Hematopoietic multipotent progenitor cell (in vitro differentiated cells): ENCODE data around the gene ABI3. TPM values are rescaled to one million over a fixed set of nuclear protein-coding genes. Genes with fewer than 3 reads are reported as not detected.
"Not testable (repeated sequence)": the region's sequence is repeated elsewhere in the genome, so short reads cannot be mapped to it uniquely, and the experiment has no call there.

Experiments
- DNase-seq, 3 donors: peaks; one replicate each; pipeline ENCODE4 v3.0.0-alpha.2; 2011 to 2015; ENCODE audit warnings: low read depth in 2 of 3, low spot score in 2 of 3
- total RNA-seq: library from RNA; depleted of rRNA; stranded (reverse); fragments of >200 nt; gene quantifications from one replicate; pipeline ENCODE4 v1.2.3, GENCODE V29; 2012

ABI3 gene
- total RNA-seq: 0.54 TPM

DNA sequence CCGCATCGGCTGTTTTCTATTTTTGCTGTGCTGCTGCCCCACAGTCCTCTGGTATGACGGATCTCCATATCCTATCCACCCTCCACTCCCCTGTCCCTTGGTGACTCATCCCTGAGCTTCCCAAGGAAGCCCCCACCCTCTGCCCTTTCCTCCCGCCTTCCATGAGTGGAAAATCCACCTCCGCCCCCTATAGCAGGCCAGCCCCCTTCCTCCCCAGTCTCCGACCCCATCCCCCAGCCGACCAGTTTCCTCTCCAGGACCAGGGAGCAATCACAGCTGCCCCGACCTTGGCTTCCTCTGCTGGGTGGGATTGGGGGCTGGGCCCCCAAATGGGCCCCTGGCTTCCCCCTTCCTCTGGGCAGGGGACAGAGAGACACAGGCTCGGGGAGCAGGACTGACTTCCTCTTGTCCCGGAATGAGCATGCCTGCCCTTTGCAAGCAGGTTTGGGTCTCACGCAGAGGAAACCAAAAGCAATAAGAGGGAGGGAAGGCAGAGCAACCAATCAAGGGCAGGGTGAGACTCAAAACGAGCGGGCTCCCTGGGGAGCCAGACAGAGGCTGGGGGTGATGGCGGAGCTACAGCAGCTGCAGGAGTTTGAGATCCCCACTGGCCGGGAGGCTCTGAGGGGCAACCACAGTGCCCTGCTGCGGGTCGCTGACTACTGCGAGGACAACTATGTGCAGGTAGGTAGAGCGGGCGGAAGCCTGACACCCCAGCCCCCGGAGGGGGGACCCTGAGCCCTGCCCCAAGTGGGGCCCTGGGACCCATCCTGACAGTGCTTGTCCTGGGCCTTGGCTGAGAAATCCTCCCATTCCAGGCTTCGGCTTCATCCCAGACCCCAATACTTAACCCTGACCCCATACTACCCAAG lies at the start of gene ABI3, which contains the start of gene GNGT2:
Gene ABI3 (plus strand): TSS at position 550 of the 872 bp plus-strand sequence. CDS start 18 bp downstream, at position 568.
Gene GNGT2 (minus strand): TSS at position 417 of the 872 bp plus-strand sequence. CDS start 3,152 bp downstream, outside the sequence.
- DNase-seq: peak in 1 of 3 donors; percentile 43

DNA sequence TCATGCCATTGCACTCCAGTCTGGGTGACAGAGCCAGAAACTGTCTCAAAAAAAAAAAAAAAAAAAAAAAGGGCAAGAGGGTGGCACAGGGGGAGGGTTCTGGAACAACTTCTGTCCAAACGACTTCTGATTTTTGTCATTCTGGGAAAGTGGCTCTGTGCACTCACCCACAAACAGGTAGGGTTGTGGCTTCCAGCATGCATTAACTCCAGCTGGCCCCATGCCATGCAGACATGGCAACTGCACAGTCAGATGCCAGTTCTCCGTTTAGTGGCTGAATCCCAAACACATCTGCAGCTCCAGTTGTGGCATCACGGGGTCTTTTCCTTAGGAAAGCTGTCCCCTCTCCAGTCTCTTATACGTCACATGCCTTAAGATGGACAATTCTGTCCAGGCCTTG lies 47.6 kb upstream of the ABI3 start:
- DNase-seq: no peak

GRCh38 chr17:49165143-49165542 lies 45.4 kb upstream of the ABI3 start:
- no peak for DNase-seq

GRCh38 chr17:49168706-49169105 lies 41.8 kb upstream of the ABI3 start:
- DNase-seq: no peak

GRCh38 chr17:49170216-49170615 lies 40.3 kb upstream of the ABI3 start:
- DNase-seq: no peak

GRCh38 chr17:49170711-49171110 lies 39.8 kb upstream of the ABI3 start:
- DNase-seq: not testable (repeated sequence)

GRCh38 chr17:49175978-49176377 lies 34.5 kb upstream of the ABI3 start:
- DNase-seq: not testable (repeated sequence)

DNA sequence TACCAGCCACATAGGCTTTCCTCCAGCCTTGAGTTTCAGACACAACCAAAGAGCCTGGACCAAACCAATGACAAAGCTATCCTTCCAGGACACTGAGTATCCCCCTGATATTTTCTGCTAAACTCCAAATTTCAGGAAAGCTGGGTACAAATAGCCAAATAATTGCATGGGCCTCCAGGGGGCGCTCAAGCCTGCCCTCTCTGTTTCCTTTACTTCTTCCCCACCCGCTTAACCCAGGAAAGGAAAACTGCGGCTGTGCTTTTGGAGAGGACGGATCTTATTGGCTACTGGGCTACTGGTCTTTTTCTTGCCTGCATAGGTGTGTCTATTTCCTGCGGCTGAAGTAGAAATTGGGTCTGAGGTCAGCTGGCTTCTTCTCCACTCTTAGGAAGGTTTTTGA lies 30.2 kb upstream of the ABI3 start:
- peak; percentile 47 to 60 (median 50) for DNase-seq

- DNase-seq: peak in 2 of 3 donors; percentile 12 to 23
Observed at GRCh38 chr17:49180998-49181635, 29.4 kb upstream of the ABI3 start.

DNA sequence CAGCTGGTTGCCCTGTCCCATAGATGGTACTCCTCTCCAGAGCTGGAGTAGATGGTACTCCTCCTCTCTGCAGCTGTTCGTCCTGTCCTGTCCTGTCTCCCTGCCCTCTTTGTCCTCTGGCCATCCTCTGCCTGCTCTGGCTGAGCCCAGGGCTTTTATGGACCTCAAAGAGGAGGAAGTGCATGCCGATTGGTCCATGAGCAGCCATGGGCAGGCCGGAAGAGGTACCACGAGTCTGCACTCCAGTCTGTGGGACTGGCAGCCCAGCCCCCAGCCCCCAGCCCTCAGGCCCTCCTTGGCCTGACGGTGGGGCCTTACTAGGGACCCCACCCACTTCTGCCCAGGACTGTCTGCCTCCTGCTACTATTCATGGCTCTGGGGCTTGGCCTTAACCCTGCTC lies 27.2 kb upstream of the ABI3 start:
- DNase-seq: no peak

GRCh38 chr17:49183801-49184200 lies 26.7 kb upstream of the ABI3 start:
- DNase-seq: no peak

DNA sequence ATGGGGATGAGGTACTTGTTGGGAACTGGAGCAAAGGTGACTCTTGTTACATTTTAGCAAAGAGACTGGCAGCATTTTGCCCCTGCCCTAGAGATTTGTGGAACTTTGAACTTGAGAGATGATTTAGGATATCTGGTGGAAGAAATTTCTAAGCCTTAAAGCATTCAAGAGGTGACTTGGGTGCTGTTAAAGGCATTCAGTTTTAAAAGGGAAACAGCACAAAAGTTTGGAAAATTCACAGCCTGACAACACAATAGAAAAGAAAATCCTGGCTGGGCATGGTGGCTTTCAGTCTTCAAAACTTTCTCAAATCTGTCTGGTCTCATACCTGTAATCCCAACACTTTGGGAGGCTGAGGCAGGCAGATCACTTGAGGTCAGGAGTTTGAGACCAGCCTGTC lies 26.0 kb upstream of the ABI3 start:
- not testable (repeated sequence) for DNase-seq

DNA sequence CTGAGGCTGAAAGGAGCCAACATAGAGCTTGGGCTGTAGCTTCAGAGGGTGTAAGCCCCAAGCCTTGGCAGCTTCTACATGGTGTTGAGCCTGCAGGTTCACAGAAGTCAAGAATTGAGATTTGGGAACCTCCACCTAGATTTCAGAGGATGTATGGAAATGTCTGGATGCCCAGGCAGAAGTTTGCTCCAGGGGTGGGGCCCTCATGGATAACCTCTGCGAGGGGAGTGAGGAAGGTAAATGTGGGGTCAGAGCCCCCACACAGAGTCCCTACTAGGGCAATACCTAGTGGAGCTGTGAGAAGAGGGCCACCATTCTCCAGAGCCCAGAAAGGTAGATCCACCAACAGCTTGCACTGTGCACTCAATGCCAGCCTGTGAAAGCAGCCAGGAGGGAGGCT lies 25.1 kb upstream of the ABI3 start:
- not testable (repeated sequence) for DNase-seq

DNA sequence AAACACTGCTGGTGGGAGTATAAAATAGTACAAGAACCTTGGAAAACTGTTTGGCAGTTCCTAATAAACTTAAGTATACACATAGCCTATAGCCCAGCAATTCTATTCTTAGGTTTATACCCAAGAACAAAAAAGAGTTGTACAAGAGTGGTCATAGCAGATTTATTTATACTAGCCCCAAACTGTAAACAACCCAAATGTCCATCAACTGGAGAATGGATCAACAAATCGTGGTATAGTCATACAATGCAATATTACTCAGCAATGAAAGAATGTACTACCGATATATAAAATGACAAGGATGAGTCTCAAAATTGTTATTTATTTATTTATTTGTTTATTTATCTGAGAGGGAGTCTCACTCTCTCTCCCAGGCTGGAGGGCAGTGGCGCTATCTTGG lies 23.2 kb upstream of the ABI3 start:
- no peak for DNase-seq

GRCh38 chr17:49190932-49191331 lies 19.6 kb upstream of the ABI3 start:
- peak in 2 of 3 donors; percentile 9 to 15 for DNase-seq

DNA sequence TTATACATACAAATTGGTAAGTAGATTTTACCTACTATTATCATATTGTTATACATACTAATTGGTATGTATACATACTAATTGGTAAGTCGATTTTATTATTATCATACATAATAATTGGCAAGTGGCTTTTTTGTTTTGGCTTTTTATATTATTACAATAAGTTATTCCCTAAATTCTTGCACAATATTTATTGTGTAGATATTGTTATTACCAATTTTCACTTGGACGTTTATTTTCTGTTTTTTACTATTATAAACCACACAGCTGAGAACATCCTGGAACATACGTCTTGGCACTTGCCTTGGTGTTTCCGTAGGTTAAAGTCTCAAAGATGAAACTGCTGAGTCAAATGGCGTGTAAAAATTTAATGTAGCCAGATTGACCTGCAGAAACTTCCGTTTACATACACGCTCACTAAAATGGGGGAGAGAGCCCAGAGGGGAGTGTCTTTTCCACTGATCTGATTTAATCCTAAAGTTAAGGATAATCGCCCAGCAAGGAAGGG lies 19.0 kb upstream of the ABI3 start:
- no peak for DNase-seq

GRCh38 chr17:49191917-49192741 lies 18.4 kb upstream of the ABI3 start:
- peak; percentile 87 to 91 (median 89) for DNase-seq

DNA sequence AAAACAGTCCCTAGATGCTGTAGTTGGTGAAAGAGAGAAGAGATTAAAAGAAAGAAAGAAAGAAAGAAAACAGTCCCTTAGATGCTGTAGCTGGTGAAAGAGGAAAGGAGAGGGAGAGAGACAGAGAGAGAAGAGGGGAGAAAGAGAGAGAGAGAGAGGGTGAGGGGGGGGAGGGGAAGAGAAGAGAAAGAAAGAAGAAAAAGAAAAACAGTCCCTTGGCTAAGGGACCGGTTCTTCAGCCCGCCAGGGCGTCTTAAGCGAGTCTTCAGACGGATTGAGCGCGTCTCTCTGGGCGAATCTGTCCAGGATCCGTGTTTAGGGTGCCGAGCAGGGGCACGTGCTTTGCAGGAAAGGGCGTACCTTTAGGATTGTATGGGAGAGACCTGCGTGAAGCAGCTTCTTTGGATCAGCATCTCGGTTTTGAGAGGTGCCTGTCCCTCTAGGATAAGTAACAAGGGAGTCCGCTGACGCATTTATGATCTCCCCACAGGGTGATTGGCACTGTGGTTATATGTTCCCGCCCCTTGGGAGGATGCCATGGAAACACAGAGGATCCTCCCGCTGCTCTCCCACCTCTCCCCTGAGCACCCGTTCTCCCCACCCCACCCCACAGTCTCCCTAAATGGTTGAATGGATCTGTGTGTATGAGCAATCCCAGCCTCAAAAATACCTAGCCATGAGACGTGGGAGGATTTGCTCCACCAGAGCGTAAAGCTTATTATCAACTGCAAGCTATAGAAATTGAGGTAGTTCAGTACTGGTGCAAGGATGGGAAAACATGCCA lies 16.8 kb upstream of the ABI3 start:
- DNase-seq: peak in 2 of 3 donors; percentile 55 to 71

DNA sequence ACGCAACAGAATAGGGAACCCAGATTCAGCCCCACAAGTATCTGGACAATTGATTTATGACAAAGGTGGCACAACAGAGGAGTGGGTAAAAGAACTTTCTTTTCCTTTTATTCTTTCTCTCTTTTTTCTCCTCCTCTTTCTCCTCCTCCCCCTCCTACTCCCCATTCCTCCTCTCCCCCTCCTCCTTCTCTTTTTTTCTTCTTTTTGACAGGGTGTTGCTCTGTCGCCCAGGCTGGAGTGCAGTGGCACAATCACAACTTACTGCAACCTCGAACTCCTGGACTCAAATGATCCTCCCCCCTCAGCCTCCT lies 16.3 kb upstream of the ABI3 start:
- no peak for DNase-seq

DNA sequence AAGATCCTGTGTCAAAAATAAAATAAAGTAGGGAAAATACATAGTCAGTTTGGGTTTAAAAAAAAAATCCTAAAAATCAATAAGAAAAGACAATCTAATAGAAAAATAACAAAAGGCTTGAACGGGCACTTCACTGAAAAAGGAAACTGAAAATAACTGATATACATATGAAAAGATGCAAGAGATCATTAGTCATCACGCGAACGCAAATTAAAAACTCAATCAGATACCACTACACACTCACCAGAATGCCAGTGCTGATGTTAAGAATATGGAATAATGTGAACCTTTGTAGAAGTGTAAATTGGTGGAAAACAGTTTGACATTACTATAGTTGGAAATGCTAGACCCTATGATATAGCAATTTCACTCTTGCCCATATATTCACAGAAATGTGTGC lies 14.8 kb upstream of the ABI3 start:
- DNase-seq: no peak
